ENCODE results near the gene ZNF579. TPM values are rescaled to one million over a fixed set of nuclear protein-coding genes. Genes with fewer than 3 reads are reported as not detected.
A peak's percentile ranks its signal among the peaks of the same experiment; 100 is the strongest.

Gene ZNF579
- total and polyA plus RNA-seq, 2 of the 13 experiments (the other 11 are each of a cell fraction or from before 2014, with no cell fraction given) = 2.1 to 2.9 TPM

DNA sequence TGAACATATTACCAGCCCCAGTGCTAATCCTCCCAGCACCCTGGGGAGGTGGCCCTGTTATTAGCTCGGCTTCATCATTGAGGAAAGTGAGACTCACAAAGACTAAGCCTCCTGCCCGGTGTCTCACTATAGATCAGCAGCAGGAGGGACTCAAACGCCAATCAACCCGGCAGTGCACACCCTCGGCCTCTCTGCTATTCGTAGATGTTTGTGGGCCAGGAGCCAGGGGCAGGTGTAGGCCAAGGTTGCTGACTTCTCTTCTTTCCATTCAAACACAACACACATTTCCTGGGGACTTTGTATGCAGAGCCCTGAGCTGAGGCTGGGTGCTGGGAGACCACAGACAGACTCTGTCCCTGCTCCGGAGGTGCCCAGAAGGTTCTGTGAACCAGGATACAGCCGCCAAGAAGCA is 25.9 kb downstream of the ZNF579 start (continued):
- no peak for TF ChIP-seq SMARCC2 (IDR thresholded peaks at IDR 0.05)
- TF ChIP-seq TERF1 (CRISPR knock-in tag; IDR thresholded peaks at IDR 0.05) = no peak
- TF ChIP-seq, protein P1, sequence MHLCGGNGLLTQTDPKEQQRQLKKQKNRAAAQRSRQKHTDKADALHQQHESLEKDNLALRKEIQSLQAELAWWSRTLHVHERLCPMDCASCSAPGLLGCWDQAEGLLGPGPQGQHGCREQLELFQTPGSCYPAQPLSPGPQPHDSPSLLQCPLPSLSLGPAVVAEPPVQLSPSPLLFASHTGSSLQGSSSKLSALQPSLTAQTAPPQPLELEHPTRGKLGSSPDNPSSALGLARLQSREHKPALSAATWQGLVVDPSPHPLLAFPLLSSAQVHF (CRISPR knock-in tag; IDR thresholded peaks at IDR 0.05) = no peak
- no peak for TF ChIP-seq ZNF703 (CRISPR knock-in tag; IDR thresholded peaks at IDR 0.05; ENCODE audit: borderline replicate concordance)
- TF ChIP-seq, protein P2, sequence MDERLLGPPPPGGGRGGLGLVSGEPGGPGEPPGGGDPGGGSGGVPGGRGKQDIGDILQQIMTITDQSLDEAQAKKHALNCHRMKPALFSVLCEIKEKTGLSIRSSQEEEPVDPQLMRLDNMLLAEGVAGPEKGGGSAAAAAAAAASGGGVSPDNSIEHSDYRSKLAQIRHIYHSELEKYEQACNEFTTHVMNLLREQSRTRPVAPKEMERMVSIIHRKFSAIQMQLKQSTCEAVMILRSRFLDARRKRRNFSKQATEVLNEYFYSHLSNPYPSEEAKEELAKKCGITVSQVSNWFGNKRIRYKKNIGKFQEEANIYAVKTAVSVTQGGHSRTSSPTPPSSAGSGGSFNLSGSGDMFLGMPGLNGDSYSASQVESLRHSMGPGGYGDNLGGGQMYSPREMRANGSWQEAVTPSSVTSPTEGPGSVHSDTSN (CRISPR knock-in tag; IDR thresholded peaks at IDR 0.05) = peak; percentile 48; the same call in 1 of the 2 replicates
- TF ChIP-seq ZNF501 (CRISPR knock-in tag; IDR thresholded peaks at IDR 0.05) = peak; percentile 63; the same call in 1 of the 2 replicates
- TF ChIP-seq ZNF616 (CRISPR knock-in tag; IDR thresholded peaks at IDR 0.05; ENCODE audit: low read depth) = no peak
- no peak for TF ChIP-seq TIGD3 (CRISPR knock-in tag; IDR thresholded peaks at IDR 0.05; ENCODE audit: borderline replicate concordance)
- TF ChIP-seq RBAK (CRISPR knock-in tag; IDR thresholded peaks at IDR 0.05) = no peak
- TF ChIP-seq FOSL2 (CRISPR knock-in tag; IDR thresholded peaks at IDR 0.05) = 0 out of 2 replicates have a peak, but pooled peaks have one; percentile 10
- TF ChIP-seq, protein P3, sequence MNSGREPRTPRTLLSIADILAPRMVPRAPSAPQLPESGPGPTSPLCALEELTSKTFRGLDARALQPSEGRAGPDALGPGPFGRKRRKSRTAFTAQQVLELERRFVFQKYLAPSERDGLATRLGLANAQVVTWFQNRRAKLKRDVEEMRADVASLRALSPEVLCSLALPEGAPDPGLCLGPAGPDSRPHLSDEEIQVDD (CRISPR knock-in tag; IDR thresholded peaks at IDR 0.05; ENCODE audit: borderline replicate concordance) = no peak
- no peak for TF ChIP-seq LCORL (IDR thresholded peaks at IDR 0.05)
- TF ChIP-seq LCORL (CRISPR knock-in tag; IDR thresholded peaks at IDR 0.05) = no peak
- TF ChIP-seq MLLT10 (CRISPR knock-in tag; IDR thresholded peaks at IDR 0.05) = no peak
- peak; percentile 35; the same call in 1 of the 2 replicates for TF ChIP-seq ZNF614 (CRISPR knock-in tag; IDR thresholded peaks at IDR 0.05; ENCODE audit: borderline replicate concordance)
- no peak for TF ChIP-seq IRX3 (CRISPR knock-in tag; IDR thresholded peaks at IDR 0.05; ENCODE audit: borderline replicate concordance, low read depth)
- TF ChIP-seq GABPA (IDR thresholded peaks at IDR 0.05; ENCODE audit: low read depth, low read length) = no peak
- TF ChIP-seq GABPA (CRISPR knock-in tag; IDR thresholded peaks at IDR 0.05; ENCODE audit: low read depth) = no peak
- no peak for TF ChIP-seq ZNF430 (CRISPR knock-in tag; IDR thresholded peaks at IDR 0.05)
- 0 out of 2 replicates have a peak, but pooled peaks have one; percentile 51 for TF ChIP-seq ZNF710 (CRISPR knock-in tag; IDR thresholded peaks at IDR 0.05; ENCODE audit: borderline replicate concordance)
- TF ChIP-seq MEIS1 (CRISPR knock-in tag; IDR thresholded peaks at IDR 0.05; ENCODE audit: borderline replicate concordance) = no peak
- TF ChIP-seq NR2C2 (CRISPR knock-in tag; IDR thresholded peaks at IDR 0.05; ENCODE audit: borderline replicate concordance) = no peak
